NCI-H2227 (cell line): ENCODE data around the gene EYS.

ENCODE experiments used
- DNase-seq: peaks from one replicate; lab custom pipeline; 2025; ENCODE audit not compliant: unreplicated experiment; lab: John Stamatoyannopoulos, UW

Gene EYS

DNA sequence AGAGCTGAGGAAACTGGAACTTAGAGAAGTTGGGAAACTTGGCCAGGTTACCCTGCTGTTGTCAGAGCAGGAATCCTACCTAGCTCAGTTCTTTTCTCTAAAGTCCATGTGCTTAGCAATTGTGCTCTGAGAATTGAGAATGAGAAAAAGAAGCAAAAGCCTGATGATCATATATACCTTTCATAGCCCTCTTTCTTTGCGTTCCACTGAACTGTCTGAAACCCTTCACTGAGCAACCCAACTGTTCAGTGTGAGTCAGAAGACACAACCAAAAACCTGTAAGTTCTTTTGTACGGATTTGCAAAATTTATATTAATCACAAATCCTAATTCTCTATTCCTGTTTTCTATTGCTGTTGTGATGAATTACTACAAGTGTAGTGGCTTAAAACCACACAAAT is 1990.9 kb downstream of the EYS start:
- DNase-seq = no peak

DNA sequence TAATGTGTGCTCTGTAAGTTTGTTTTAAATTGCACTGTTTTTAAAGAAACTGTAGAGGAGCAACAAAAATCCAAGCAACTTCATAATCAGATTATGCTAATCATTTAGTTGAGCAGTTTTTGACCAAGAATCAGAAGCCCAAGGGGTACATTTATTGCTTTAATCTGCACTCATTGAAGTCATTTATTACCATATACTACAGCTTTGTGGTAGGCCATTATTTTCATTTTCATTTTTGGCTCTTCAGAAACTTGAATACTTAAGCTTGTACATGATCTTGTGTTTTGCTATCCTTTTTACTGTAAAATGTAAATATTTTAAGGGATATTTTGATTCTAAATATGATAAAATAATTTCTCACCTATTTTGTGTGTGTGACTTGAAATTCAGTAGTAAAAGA is 1992.9 kb downstream of the EYS start:
- no peak for DNase-seq

DNA sequence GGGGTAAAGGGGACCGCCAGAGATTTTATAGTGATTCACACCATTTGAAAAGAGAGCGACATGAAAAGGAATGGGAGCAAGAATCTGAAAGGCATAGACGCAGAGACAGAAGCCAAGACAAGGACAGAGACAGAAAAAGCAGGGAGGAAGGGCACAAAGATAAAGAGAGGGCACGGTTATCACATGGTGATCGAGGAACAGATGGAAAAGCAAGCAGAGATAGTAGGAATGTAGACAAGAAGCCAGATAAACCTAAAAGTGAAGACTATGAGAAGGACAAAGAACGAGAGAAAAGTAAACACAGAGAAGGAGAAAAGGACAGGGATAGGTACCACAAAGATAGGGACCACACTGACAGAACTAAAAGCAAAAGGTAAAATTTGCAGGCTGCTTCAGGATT is 1993.7 kb downstream of the EYS start:
- DNase-seq = no peak

DNA sequence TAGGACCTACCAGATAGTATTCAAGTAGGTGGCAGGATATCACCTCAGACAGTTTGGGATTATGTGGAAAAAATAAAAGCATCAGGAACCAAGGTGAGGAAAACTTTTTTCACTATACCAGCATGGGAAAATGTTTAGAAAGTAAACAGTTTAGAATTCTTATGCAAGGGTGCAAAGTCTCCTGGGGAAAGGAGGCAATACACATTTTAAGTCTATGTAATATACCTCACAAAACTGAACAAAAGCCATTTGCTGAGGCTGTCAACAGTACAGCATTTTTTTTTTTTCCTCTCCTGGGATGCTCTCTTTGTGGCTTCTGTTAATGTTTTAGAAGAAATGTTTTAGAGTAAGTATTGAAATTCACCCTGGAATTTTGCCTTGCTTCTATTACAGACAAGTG is 1997.9 kb downstream of the EYS start:
- no peak for DNase-seq

GRCh38 chr6:63708631-63709030 is 1998.4 kb downstream of the EYS start:
- DNase-seq = no peak

DNA sequence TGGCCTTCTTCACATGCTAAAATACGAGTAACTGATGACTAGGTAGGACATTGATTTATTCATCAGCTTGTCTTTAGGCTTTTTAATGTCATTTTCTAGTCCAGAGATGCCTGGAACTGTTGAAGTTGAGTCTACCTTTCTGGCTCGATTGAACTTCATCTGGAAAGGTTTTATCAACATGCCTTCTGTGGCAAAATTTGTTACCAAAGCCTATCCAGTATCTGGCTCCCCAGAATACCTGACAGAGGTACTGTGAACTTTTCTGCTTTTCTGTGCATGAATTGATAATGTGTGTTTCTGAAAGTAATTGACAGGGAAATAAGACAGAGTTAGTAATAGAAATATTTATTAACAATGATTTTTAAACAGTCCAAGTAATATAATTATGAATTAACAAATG is 2000.4 kb downstream of the EYS start:
- no peak for DNase-seq

- no peak for DNase-seq
Measured at GRCh38 chr6:63705707-63706106, 2001.3 kb downstream of the EYS start.

DNA sequence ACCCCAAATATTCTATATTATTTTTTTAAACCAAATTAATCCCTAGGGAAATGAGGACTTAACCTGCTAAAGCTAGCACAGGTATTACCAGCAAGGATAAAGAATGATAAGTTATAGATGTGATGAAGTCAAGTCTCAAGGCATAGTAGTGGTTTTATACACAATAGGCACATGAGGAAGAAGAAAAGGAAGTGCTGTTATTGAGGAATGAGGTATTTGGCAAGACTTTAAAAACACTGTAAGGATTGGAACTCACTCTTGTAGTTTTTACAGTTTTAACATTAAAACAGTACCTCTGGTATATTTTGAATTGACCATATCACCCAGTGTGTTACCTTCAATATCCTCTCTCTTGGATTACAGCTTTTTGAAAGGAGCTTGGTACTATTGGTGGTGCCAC is 2016.8 kb downstream of the EYS start:
- no peak for DNase-seq

- DNase-seq = no peak
Measured at GRCh38 chr6:63689421-63689820, 2017.6 kb downstream of the EYS start.

GRCh38 chr6:63685446-63686379 is 2021.3 kb downstream of the EYS start:
- no peak for DNase-seq

- DNase-seq = no peak
Measured at GRCh38 chr6:63683071-63683603, 2023.9 kb downstream of the EYS start.

GRCh38 chr6:63677282-63677681 is 2029.7 kb downstream of the EYS start:
- no peak for DNase-seq

DNA sequence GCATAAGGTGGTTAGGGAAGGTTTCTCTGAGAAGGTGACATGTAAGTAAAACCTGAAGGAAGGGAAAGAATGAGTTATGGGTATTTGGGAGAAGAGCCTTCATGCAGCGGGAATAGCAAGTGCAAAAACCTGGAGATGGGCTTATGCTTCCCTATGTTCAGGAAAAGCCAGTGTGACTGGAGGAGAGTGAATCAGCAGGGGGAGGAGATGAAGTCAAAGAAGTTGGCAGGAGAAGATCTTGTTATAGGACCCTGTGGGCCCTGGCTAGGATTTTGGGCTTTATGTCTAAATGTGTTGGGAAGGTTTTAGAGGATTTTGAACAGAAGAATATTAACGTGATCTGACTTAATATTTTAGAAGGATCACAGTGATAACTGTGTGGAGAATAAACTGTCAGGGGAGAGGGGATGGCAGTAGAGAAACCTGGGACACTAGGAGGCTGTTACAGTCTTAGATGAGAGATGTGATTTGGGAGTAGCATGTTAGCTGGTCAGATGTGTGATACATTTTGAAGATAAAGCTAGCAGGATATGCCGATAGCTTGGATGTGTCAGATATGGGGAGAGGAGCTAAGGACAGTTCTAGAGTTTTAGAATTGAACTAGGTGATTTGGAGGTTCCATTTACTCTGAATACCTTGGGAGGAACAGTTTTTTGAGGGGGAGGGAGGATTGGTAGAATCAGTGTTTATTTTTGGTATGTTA is 2030.5 kb downstream of the EYS start:
- no peak for DNase-seq

DNA sequence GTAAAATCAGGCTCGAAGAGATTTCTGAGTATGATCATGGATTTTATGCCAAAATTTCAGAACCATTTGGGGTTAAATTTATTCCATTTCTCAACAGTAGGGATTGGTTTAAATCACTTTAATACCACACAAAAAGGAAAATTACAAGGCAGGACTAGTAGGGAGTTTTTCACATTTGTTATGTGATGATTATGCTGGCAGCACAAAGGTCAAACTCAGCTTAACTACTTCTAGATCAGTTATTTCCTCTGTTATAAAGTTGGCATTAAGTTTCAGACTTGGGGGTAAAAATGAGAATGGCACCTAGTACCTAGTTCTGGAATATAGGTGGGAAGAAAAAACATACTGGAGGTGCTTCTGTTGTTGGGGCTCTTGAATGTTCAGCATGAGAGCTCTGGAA is 2031.9 kb downstream of the EYS start:
- DNase-seq = no peak

DNA sequence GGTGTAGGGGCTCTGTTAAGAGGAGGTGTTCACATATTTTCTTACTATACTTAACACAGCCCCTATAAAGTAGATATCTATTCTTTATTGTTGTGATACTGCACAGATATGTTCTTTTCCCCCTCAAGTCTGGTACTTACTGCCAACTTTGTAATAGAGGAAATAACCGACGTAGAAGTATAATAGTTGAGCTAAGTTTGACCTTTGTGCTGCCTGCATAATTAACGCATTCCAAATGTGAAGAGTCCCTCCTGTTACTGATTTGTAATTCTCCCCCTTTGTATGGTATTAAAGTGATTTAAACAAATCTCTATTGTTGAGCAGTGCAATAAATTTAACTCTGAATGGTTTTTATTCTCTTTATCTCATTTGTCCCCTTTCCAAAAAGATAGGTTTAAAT is 2032.4 kb downstream of the EYS start:
- no peak for DNase-seq

- DNase-seq = no peak
Measured at GRCh38 chr6:63673692-63674091, 2033.3 kb downstream of the EYS start.

DNA sequence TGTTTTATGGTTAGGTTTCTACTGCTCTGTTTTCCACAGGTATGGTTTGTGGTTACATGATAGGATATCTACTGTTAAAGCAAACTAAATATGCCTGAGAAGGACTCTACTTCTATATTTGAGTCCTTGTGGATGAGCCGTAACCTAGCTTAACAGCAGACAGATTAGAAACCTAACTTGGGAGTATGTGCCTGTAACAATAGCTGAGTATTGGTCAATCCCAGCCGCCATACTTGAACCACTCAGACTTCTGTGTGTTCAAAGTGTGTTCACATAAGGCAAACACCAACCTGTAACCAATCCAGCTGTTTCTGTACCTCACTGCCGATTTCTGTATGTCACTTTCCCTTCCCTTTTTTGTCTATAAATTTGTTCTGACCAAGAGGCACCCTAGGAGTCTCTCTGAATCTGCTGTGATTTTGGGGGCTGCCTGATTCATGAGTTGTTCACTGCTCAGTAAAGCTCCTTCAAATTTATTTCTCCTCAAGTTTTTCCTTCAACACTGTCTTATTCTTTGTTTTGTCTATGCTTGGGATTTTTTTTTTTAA is 2034.4 kb downstream of the EYS start:
- no peak for DNase-seq

GRCh38 chr6:63671098-63671754 is 2035.8 kb downstream of the EYS start:
- no peak for DNase-seq
